ENCODE data around the gene ARHGAP11A. TPM values are rescaled to one million over a fixed set of nuclear protein-coding genes. Genes with fewer than 3 reads are reported as not detected.

ARHGAP11A gene
- total RNA-seq, 1 donor from 2014 or later: 1.1 TPM

GRCh38 chr15:32671339-32672325, 56.3 kb downstream of the ARHGAP11A start:
- FAIRE-seq (no peak), DNase-seq (ENCODE audit: low read depth) (no peak)
- TF ChIP-seq CTCF (IDR thresholded peaks at IDR 0.05; ENCODE audit: insufficient read depth, low read length, severe bottlenecking): no peak
- no peak overlapping the region for H3K4me3 ChIP-seq (ENCODE audit: low read depth, low read length)
- no peaks in the 10 kb centered on the region for H3K27me3 ChIP-seq (ENCODE audit: control insufficient read depth, insufficient read depth, low read length)
- H3K36me3 ChIP-seq (ENCODE audit: control insufficient read depth, insufficient read depth, low read length): no peaks in the 10 kb centered on the region

GRCh38 chr15:32674681-32675080, 59.4 kb downstream of the ARHGAP11A start:
- no peak overlapping the region for H3K4me3 ChIP-seq (ENCODE audit: low read depth, low read length)
- DNase-seq (ENCODE audit: low read depth): no peak
- H3K36me3 ChIP-seq (ENCODE audit: control insufficient read depth, insufficient read depth, low read length): no peaks in the 10 kb centered on the region
- no peak for FAIRE-seq
- no peak for TF ChIP-seq CTCF (IDR thresholded peaks at IDR 0.05; ENCODE audit: insufficient read depth, low read length, severe bottlenecking)
- H3K27me3 ChIP-seq (ENCODE audit: control insufficient read depth, insufficient read depth, low read length): no peaks in the 10 kb centered on the region

GRCh38 chr15:32675466-32675865, 60.2 kb downstream of the ARHGAP11A start:
- Histone ChIP-seq H3K36me3 (ENCODE audit: control insufficient read depth, insufficient read depth, low read length) (no peaks in the 10 kb centered on the region), H3K27me3 (ENCODE audit: control insufficient read depth, insufficient read depth, low read length) (no peaks in the 10 kb centered on the region), H3K4me3 (ENCODE audit: low read depth, low read length) (no peak overlapping the region)
- DNase-seq (ENCODE audit: low read depth): no peak
- no peak for FAIRE-seq
- TF ChIP-seq CTCF (IDR thresholded peaks at IDR 0.05; ENCODE audit: insufficient read depth, low read length, severe bottlenecking): no peak

GRCh38 chr15:32676169-32676568, 60.9 kb downstream of the ARHGAP11A start:
- TF ChIP-seq CTCF (IDR thresholded peaks at IDR 0.05; ENCODE audit: insufficient read depth, low read length, severe bottlenecking): no peak
- Histone ChIP-seq H3K27me3 (ENCODE audit: control insufficient read depth, insufficient read depth, low read length) (no peaks in the 10 kb centered on the region), H3K4me3 (ENCODE audit: low read depth, low read length) (no peak overlapping the region), H3K36me3 (ENCODE audit: control insufficient read depth, insufficient read depth, low read length) (no peaks in the 10 kb centered on the region)
- FAIRE-seq (no peak), DNase-seq (ENCODE audit: low read depth) (peak; percentile 50)

GRCh38 chr15:32677238-32677750, 62.0 kb downstream of the ARHGAP11A start:
- H3K36me3 ChIP-seq (ENCODE audit: control insufficient read depth, insufficient read depth, low read length): no peaks in the 10 kb centered on the region
- no peaks in the 10 kb centered on the region for H3K27me3 ChIP-seq (ENCODE audit: control insufficient read depth, insufficient read depth, low read length)
- DNase-seq (ENCODE audit: low read depth): peak; percentile 44
- H3K4me3 ChIP-seq (ENCODE audit: low read depth, low read length): no peak overlapping the region
- FAIRE-seq: no peak
- no peak for TF ChIP-seq CTCF (IDR thresholded peaks at IDR 0.05; ENCODE audit: insufficient read depth, low read length, severe bottlenecking)
